Memory B cell (primary cell): ENCODE data around the gene MSL1.

Experiments
- ATAC-seq: fragments of 150-1000 bp; cut with Tn5 transposase; 2 replicates; pipeline ENCODE4 v1.10.0; 2021; ENCODE audit warnings: low read depth, mild to moderate bottlenecking, moderate library complexity
- DNase-seq, 2 donors: peaks; one replicate each; pipeline ENCODE4 v3.0.0; 2022; ENCODE audit warnings: low spot score in 2 of 2
- H3K27ac Mint-ChIP-seq: one replicate; pipeline ENCODE4 v1.8.0; 2022; ENCODE audit warnings: mild to moderate bottlenecking, moderate library complexity, mixed read lengths
- H3K27me3 Mint-ChIP-seq: one replicate; pipeline ENCODE4 v1.8.0; 2022; ENCODE audit warnings: mixed read lengths
- H3K36me3 Mint-ChIP-seq: one replicate; pipeline ENCODE4 v1.8.0; 2022; ENCODE audit warnings: mild to moderate bottlenecking, mixed read lengths
- H3K4me1 Mint-ChIP-seq: one replicate; pipeline ENCODE4 v1.8.0; 2022; ENCODE audit warnings: mixed read lengths
- H3K4me3 Mint-ChIP-seq: one replicate; pipeline ENCODE4 v1.8.0; 2022; ENCODE audit warnings: mild to moderate bottlenecking, moderate library complexity, mixed read lengths
- H3K9me3 Mint-ChIP-seq: one replicate; pipeline ENCODE4 v1.8.0; 2022; ENCODE audit warnings: mixed read lengths

Gene MSL1

GRCh38 chr17:40121181-40122135 is at the start of gene MSL1:
MSL1 (plus strand) TSS chr17:40121971; CDS start chr17:40122613, 642 bp downstream.
- H3K27me3 Mint-ChIP-seq, result no peaks in the 10 kb centered on the region
- peaks cover 6% of the 10 kb centered on the region for H3K36me3 Mint-ChIP-seq
- DNase-seq (peak; percentile 79 to 86), ATAC-seq (peak; percentile 75)
- peaks cover 21% of the 10 kb centered on the region for H3K4me1 Mint-ChIP-seq
- H3K9me3 Mint-ChIP-seq, result no peaks in the 10 kb centered on the region
- H3K4me3 Mint-ChIP-seq, result peak within 1 kb of the TSS; percentile 95
- peak within 1 kb of the TSS; percentile 9 for H3K27ac Mint-ChIP-seq

GRCh38 chr17:40072040-40072734 is 49.6 kb upstream of the MSL1 start:
- Mint-ChIP-seq H3K36me3 (no peaks in the 10 kb centered on the region), H3K27ac (no peak overlapping the region), H3K4me1 (peaks cover 49% of the 10 kb centered on the region), H3K4me3 (no peak overlapping the region), H3K9me3 (no peaks in the 10 kb centered on the region), H3K27me3 (no peaks in the 10 kb centered on the region)
- DNase-seq, result no peak
- ATAC-seq, result no peak

GRCh38 chr17:40072735-40073346 is 48.9 kb upstream of the MSL1 start:
- H3K4me3 Mint-ChIP-seq, result no peak overlapping the region
- no peak for ATAC-seq
- no peak overlapping the region for H3K27ac Mint-ChIP-seq

GRCh38 chr17:40073454-40074174 is 48.2 kb upstream of the MSL1 start:
- H3K9me3 Mint-ChIP-seq, result no peaks in the 10 kb centered on the region
- no peak overlapping the region for H3K27ac Mint-ChIP-seq
- no peaks in the 10 kb centered on the region for H3K27me3 Mint-ChIP-seq
- peaks cover 40% of the 10 kb centered on the region for H3K4me1 Mint-ChIP-seq
- H3K36me3 Mint-ChIP-seq, result peaks cover 1% of the 10 kb centered on the region
- DNase-seq (no peak), ATAC-seq (no peak)
- H3K4me3 Mint-ChIP-seq, result no peak overlapping the region

More at GRCh38 chr17:40072735-40073346, 48.9 kb upstream of the MSL1 start:
- peaks cover under 1% of the 10 kb centered on the region for H3K36me3 Mint-ChIP-seq
- no peak for DNase-seq
- H3K9me3 Mint-ChIP-seq, result no peaks in the 10 kb centered on the region
- H3K27me3 Mint-ChIP-seq, result no peaks in the 10 kb centered on the region
- H3K4me1 Mint-ChIP-seq, result peaks cover 45% of the 10 kb centered on the region

- peaks cover 34% of the 10 kb centered on the region for H3K4me1 Mint-ChIP-seq
Observed at GRCh38 chr17:40074175-40074512, 47.6 kb upstream of the MSL1 start.

GRCh38 chr17:40074871-40075200 is 46.9 kb upstream of the MSL1 start:
- DNase-seq, result no peak
- no peaks in the 10 kb centered on the region for H3K9me3 Mint-ChIP-seq
- H3K36me3 Mint-ChIP-seq, result peaks cover 4% of the 10 kb centered on the region
- no peaks in the 10 kb centered on the region for H3K27me3 Mint-ChIP-seq
- peaks cover 29% of the 10 kb centered on the region for H3K4me1 Mint-ChIP-seq
- ATAC-seq, result peak; percentile 5
- no peak overlapping the region for H3K27ac Mint-ChIP-seq
- no peak overlapping the region for H3K4me3 Mint-ChIP-seq

More at GRCh38 chr17:40074175-40074512, 47.6 kb upstream of the MSL1 start:
- H3K27ac Mint-ChIP-seq, result no peak overlapping the region
- DNase-seq (no peak), ATAC-seq (no peak)
- no peak overlapping the region for H3K4me3 Mint-ChIP-seq
- peaks cover 1% of the 10 kb centered on the region for H3K36me3 Mint-ChIP-seq
- H3K9me3 Mint-ChIP-seq, result no peaks in the 10 kb centered on the region
- no peaks in the 10 kb centered on the region for H3K27me3 Mint-ChIP-seq

GRCh38 chr17:40075201-40075941 is 46.4 kb upstream of the MSL1 start:
- Mint-ChIP-seq H3K36me3 (peaks cover 4% of the 10 kb centered on the region), H3K27ac (no peak overlapping the region), H3K9me3 (no peaks in the 10 kb centered on the region), H3K4me3 (no peak overlapping the region), H3K27me3 (no peaks in the 10 kb centered on the region), H3K4me1 (peaks cover 25% of the 10 kb centered on the region)
- peak; percentile 73 to 79 for DNase-seq
- peak; percentile 92 for ATAC-seq

GRCh38 chr17:40075942-40076498 is 45.8 kb upstream of the MSL1 start:
- no peak for DNase-seq
- H3K9me3 Mint-ChIP-seq, result no peaks in the 10 kb centered on the region
- peaks cover 6% of the 10 kb centered on the region for H3K36me3 Mint-ChIP-seq
- H3K27ac Mint-ChIP-seq, result no peak overlapping the region
- ATAC-seq, result no peak
- H3K4me1 Mint-ChIP-seq, result peaks cover 19% of the 10 kb centered on the region
- H3K4me3 Mint-ChIP-seq, result no peak overlapping the region
- no peaks in the 10 kb centered on the region for H3K27me3 Mint-ChIP-seq

- Mint-ChIP-seq H3K9me3 (no peaks in the 10 kb centered on the region), H3K27ac (no peak overlapping the region), H3K36me3 (peaks cover 6% of the 10 kb centered on the region), H3K4me1 (peaks cover 18% of the 10 kb centered on the region), H3K27me3 (no peaks in the 10 kb centered on the region), H3K4me3 (no peak overlapping the region)
- DNase-seq, result no peak
- ATAC-seq, result no peak
Observed at GRCh38 chr17:40076591-40076990, 45.2 kb upstream of the MSL1 start.

- H3K36me3 Mint-ChIP-seq, result peaks cover 11% of the 10 kb centered on the region
- no peaks in the 10 kb centered on the region for H3K9me3 Mint-ChIP-seq
Observed at GRCh38 chr17:40079545-40079944, 42.2 kb upstream of the MSL1 start.

GRCh38 chr17:40084477-40084876 is 37.3 kb upstream of the MSL1 start:
- H3K4me1 Mint-ChIP-seq, result peaks cover 6% of the 10 kb centered on the region
- no peaks in the 10 kb centered on the region for H3K27me3 Mint-ChIP-seq
- no peak for ATAC-seq
- H3K36me3 Mint-ChIP-seq, result peaks cover 28% of the 10 kb centered on the region
- no peak overlapping the region for H3K4me3 Mint-ChIP-seq
- no peaks in the 10 kb centered on the region for H3K9me3 Mint-ChIP-seq
- H3K27ac Mint-ChIP-seq, result no peak overlapping the region
- DNase-seq, result no peak

More at GRCh38 chr17:40079545-40079944, 42.2 kb upstream of the MSL1 start:
- ATAC-seq (no peak), DNase-seq (no peak)
- peaks cover 13% of the 10 kb centered on the region for H3K4me1 Mint-ChIP-seq
- no peak overlapping the region for H3K27ac Mint-ChIP-seq
- H3K4me3 Mint-ChIP-seq, result no peak overlapping the region
- no peaks in the 10 kb centered on the region for H3K27me3 Mint-ChIP-seq

GRCh38 chr17:40086150-40087044 is 35.4 kb upstream of the MSL1 start:
- peak overlapping the region; percentile 14 for H3K27ac Mint-ChIP-seq
- ATAC-seq (peak; percentile 81), DNase-seq (peak; percentile 64 to 67)
- H3K27me3 Mint-ChIP-seq, result no peaks in the 10 kb centered on the region
- peaks cover 26% of the 10 kb centered on the region for H3K36me3 Mint-ChIP-seq
- no peaks in the 10 kb centered on the region for H3K9me3 Mint-ChIP-seq
- no peak overlapping the region for H3K4me3 Mint-ChIP-seq
- H3K4me1 Mint-ChIP-seq, result peaks cover 6% of the 10 kb centered on the region
